GM12891 (cell line): ENCODE data around the gene C11orf65.

ENCODE experiments used
- POLR2A ChIP-seq: IDR thresholded peaks from 2 replicates; pipeline ENCODE4 v1.6.1; 2011; ENCODE audit warnings: low read depth, low read length, control low read depth
- POLR2AphosphoS5 ChIP-seq: IDR thresholded peaks from 2 replicates; pipeline ENCODE4 v1.6.1; 2011; ENCODE audit warnings: low read depth, low read length, control low read depth
- SPI1 ChIP-seq: IDR thresholded peaks from 2 replicates; pipeline ENCODE4 v1.6.1; 2011; ENCODE audit warnings: low read depth, low read length, control low read depth
- TAF1 ChIP-seq: IDR thresholded peaks from 2 replicates; pipeline ENCODE4 v1.6.1; 2011; ENCODE audit warnings: low read depth, low read length, control low read depth

DNA sequence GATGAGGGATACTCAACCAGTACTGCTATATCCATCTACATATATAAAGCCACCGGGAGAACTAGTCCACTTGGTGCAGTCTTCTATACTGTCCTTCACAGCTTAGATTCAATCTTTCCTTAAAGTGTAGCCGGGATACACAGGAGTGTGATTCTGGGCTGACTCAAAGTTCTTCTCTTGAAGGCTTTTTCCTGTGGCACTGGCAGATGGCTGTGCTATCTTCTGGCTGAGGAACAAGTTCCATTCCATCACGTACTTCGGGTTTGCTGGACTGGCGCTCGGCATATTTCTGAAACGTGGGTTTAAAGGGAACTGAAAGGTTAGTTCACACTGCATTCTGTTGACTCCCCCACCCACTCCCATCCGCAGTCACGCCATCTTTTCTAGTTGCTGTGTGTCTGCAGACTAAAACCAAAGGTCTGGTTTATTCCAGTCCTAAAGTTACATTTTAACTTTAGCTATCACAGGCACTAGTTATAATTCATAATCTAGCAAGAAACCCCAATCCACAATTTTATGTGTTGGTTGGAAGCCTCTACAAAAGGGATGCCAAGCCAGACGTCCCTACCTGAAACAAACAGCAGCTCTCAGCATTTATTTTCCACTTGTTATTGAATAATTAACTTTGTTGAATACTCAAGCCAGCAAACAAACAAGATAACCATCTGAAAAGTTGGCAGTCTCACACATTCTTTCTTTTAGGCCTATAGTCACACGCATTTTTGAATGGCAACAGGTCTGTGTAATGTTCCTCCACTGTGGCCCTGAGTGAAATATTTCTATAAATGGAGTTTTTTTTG lies 7.5 kb upstream of the C11orf65 start:
- no peak for TF ChIP-seq POLR2A
- TF ChIP-seq TAF1 = no peak
- no peak for TF ChIP-seq POLR2AphosphoS5
- TF ChIP-seq SPI1 = no peak
